ENCODE results near the gene KRTAP13-2.

The KRTAP13-2 gene, protein sequence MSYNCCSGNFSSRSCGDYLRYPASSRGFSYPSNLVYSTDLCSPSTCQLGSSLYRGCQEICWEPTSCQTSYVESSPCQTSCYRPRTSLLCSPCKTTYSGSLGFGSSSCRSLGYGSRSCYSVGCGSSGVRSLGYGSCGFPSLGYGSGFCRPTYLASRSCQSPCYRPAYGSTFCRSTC

DNA sequence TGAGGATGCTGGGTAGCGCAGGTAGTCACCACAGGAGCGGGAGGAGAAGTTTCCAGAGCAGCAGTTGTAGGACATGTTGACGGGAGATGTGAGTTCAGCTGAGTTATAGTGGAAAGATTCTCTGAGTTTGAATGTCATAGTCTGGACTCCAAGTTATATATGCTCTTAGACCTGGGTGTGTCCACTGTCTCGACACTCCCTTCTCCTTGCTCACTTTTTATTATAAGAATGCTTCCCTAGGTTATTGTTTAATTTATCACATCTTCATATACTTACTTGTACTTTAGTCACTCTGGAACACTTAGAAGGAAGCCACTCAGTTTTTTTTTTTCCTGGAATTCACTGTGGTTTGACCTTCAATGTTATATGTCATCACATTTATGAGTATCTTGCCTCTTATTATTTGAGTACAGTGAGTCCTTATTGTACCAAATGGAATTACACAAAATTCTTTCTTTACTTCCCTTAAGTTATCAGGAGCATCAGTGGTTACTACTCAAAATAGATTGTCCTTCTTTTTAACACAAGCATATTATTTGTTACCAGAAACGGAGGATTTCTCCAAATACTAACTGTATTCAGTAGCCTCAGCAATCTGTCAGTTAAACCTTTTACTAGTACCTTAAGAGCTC, at the start of gene KRTAP13-2:
KRTAP13-2 (minus strand) TSS at position 133 of the 632 bp plus-strand sequence; CDS start at position 75, 58 bp downstream.
- no peak for DNase-seq

DNA sequence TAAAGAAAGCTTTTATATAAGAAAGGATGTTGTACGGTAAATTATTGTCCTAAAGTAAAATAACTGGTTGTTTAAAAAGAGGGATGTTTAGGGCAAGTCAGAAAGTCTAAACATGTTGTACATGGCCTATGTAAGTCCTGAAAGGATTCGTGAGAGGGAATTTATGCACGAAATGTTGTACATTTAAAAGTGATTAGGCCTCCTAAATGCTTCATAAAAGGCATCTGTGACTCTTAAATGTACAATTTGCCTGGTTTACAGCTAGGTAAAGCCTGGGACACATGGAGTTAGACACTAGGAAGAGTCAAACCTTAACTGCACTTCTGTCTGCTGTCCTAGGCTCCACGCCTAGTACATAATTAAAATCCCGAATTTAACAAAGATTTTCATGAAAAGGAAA, 43.9 kb upstream of the KRTAP13-2 start:
- DNase-seq: no peak

DNA sequence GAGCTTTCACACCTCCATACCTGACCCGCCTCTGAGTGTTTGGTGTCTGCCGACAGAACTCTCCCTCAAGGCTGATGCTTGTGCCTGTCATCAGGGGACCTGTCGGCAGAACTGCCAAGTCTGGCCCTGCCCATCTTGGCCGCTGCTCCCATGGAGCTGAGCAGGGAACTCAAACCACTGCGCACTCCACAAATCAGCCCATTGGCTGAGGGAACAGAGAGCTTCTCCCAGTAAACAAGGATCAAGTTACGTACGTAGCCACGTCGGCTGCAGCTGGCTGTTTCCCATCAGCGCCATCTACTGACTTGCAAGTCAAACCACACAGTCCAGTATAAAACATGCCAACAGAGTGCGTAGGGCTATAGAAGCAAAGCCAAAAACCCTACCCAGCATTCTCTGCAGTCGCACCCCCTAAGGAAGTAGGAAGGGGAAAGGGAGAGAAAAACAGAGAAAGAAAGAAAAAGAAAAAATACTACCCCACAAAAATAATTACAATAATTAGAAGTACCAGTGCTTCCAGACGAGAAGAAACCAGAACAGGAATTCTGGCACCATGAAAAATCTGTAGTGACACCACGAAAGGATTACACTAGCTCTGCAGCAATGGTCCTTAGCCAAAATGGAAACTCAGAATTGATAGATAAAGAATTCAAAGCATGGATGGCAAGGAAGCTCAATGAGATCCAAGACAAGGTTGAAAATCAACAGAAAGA, 36.9 kb upstream of the KRTAP13-2 start:
- DNase-seq: peak; percentile 44

DNA sequence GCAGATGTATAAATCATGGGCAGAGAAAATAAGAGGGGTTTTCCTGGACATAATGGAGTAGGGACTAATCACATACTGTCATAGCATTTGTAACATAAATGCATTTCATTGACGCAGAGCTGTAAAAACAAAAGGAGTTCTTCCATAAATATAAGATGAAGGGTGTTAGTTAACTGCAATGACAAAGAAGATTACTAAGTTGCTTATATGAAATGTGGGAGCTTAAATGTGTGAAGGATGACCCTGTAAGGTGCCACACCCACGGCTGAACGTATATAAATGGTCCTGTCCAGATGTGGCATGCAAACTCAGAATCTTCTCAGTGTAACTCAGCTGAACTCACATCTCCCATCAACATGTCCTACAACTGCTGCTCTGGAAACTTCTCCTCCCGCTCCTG, 23.7 kb upstream of the KRTAP13-2 start, which contains the start of gene KRTAP13-1:
KRTAP13-1 (plus strand) TSS at position 301 of the 400 bp plus-strand sequence; CDS start at position 357, 56 bp downstream.
- no peak for DNase-seq

DNA sequence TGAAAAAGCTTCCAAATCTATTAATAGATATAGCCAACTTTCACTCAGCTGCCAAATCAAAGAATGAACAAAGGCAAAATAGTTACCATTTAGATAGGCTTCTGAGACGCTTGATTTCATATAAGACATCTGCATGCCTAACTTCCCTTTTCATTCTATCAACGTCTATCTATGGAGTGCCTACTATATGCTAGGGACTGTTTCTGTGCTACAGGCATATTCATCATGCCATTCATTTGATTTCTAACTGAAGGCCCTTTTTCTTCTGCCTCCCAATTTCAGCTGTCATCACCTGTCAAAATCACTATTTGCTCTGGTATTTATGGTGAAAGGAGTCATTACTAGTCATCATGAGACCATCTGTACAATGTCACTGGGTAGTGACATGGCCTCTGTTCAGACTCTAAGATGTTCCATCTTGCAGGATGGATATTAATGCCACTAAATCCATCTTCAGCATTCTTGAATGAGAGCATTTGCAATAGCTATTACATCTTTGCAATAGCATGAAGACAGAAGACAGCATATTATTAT, 19.5 kb upstream of the KRTAP13-2 start:
- no peak for DNase-seq

DNA sequence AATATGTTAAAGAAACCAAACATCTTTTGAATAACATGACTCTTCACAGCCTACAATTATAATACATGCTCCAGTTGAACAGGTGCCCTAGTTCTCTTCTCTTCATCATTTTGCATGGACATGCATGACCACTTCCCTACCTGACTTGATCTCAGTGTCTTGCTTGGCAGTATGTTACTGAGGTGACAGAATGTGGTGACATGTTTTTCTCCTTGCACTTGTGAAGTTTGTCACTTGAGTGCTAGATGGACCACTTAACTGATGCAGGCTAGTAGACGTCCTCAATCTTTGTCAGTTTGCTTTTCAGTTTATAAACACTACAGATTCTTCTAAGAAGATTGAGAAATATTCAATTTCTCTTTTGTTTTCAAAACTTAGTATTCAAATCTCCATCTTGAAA, 10.1 kb upstream of the KRTAP13-2 start:
- no peak for DNase-seq

DNA sequence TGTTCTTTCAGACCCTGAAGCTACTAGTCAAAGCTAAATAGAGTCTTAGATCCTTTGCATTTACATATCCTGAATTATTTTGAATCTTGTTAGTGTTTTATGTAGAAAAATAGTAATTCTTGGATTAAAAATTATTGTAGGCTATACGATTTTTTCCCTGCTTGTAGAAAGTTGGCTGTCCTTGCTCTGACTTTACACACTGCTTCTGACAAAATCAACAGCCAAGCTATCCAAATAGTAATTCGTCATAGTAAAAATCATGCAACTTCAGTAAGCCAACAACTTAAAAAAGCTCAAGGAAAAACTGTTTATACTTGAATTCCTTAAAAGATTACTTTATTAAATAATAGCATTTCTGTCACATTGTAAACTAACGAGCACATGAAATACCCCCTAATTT, 16.2 kb downstream of the KRTAP13-2 start:
- DNase-seq: no peak

DNA sequence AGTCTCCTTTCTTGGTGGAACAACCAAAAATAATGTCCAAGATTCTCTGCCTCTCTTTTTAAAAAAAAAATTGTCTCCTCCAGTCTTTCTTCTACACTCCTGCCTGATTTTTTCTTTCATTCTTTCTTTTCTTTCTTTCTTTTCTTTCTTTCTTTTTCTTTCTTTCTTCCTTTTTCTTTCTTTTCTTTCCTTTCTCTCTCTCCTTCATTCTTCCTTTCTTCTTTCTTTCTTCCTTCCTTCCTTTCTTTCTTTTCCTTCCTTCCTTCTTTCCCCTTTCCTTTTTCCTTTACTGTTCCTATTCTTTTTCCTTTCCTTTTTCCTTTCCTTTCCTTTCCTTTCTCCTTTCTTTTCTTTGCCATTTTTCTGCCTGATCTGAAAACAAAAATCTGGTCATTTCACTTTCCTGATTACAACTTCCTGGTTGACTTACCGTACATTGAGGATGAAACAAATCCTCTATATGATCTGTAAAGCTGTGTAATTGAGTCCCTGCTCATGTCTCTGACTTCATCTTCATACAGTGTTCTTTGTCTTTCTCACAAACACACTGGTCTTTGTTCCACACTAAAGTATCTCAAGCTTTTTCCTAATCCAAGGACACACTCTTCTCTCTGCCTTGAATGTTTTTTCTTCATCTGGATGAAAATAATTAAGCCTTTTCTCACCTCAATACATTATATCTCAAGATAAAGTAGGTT, 17.6 kb downstream of the KRTAP13-2 start:
- DNase-seq: no peak

DNA sequence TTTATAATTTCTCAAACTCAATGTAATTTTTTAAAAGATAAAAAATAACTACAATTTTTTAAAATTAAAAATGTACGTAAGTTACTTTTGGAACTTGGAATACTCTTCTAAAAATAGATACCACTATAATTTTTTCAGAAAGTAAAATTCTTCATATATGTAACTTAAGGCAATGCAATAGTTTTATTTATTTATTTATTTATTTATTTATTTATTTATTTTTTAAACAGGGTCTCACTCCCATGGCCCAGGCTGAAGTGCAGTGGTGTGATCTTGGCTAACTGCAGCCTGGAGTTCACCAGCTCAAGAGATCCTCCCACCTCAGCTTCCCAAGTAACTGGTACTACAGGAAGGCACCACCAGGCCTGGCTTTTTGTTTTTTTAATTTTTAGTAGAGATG, 20.5 kb downstream of the KRTAP13-2 start:
- DNase-seq: no peak

DNA sequence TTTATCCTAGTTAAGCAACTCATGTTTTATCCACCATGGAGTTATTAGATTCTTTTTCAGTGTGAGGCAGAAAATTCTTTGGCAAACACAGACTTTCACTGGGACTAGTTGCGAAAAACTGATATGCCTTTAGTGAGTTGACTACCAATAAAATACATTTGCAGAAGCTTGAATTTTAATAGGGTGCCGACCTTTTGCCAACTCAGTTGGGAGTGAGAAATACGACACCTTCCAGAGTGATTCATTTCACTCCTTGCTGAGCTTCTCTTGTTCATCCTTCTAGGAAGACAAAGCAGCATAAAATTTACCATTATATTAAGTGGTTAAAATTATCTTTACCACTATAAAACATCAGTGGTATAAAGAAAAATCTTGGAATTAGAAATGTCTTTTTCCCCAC, 22.5 kb downstream of the KRTAP13-2 start:
- DNase-seq: no peak

DNA sequence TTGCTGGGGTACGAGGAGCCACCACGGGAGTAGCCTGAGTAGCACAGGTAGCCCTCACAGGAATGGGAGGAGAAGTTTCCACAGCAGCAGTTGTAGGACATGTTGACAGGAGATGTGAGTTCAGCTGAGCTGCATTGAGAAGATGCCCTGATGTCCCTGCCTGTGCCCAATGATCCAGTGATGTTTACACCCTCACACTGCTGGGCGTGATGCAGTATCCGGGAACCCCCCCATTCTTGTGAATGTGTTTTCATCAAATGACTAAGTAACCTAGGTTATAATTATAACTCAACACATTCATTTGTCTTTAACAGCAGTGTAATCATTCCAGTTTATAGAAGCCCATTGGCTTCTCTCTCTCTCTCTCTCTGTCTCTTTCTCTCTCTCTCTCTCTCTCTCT, 23.6 kb downstream of the KRTAP13-2 start, which contains the start of gene KRTAP23-1:
KRTAP23-1 (minus strand) TSS at position 101 of the 400 bp plus-strand sequence; CDS start at position 101, 0 bp downstream.
- DNase-seq: no peak

DNA sequence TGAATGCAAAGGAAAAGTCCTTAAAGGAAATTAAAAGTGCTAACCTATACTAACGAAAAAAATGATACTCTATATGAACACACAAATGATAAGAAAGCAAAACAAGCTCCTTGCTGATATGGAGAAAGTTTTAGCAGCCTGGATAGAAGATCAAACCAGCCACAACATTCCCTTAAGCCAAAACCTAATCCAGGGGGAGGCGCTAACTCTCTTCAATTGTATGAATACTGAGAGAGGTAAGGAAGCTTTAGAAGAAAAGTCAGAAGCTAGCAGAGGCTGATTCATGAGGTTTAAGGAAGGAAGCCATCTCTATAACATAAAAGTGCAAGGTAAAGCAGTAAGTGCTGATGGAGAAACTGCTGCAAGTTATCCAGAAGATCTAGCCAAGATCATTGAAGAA, 27.1 kb downstream of the KRTAP13-2 start:
- DNase-seq: no peak

DNA sequence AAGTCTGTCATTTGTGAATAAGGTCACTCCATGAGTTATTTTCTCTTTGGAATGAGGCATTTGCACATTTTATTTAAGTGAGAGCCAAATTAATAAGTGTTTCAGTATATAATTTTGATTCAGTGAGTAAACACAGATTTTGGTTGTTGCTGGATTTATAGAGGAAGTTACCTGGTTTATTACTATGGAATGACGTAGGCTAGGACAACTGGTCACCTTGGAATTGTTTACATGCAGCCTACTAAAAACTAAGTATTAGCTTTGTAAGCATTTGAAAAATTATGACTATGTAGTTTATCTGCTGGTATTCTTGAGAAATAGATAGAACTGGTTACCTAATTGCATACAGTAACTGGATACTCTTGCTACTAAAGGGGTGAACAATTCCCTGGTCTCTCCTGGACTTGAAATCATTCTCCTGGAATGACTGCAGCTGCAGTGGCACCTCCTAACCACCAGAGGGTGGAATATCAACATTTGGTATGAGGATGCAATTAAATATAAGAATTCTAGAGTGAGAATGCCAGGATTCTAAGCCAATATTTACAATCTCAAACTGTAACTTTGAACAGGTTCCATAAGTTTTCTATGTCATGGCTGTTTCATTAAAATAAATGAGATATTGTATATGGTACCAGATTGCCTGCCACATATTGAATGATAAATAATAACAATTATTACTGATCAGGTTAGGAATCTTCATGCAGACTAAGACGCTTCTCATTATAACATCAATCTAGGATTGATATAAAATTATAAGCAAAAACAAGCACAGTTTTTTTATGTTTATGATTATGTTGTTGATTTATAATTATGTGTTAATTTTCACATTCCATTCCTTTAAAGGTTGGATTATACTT, 31.1 kb downstream of the KRTAP13-2 start:
- DNase-seq: peak; percentile 33

DNA sequence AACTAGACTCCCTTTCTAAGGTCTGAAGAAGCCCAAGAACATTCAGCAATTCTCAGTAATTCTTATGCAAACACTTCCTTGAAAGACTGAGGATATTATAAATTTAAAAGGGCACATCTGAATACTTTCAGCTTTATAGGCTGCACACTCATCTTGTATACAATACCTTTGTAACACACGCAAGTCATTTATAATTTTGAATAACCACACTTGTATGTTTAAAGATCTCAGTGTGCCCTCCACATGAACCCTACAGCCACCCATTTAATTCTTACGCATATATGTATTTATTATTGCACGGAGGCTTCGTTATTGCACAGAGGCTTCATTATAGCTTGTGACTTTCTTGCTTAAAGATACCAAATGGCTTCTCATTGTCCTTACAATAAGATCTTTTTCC, 33.4 kb downstream of the KRTAP13-2 start:
- no peak for DNase-seq

DNA sequence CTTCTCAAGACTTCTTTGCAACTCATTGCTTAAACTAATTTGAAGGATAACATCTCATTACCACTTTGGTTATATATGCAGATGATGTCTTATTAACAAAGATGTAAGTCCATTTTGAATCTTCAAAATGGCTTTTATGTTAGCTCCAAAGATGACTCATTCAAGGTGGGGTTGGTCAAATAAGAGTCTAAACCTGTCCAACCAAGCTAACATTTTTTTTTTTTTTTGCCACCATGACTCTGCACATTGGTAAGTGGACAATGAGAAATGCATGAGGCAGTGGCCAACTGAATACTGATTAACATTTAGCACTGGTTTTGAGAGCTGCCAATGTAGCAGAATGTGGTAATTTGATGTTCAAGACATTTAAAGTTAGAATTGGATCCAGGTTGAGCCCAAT, 34.3 kb downstream of the KRTAP13-2 start:
- no peak for DNase-seq

DNA sequence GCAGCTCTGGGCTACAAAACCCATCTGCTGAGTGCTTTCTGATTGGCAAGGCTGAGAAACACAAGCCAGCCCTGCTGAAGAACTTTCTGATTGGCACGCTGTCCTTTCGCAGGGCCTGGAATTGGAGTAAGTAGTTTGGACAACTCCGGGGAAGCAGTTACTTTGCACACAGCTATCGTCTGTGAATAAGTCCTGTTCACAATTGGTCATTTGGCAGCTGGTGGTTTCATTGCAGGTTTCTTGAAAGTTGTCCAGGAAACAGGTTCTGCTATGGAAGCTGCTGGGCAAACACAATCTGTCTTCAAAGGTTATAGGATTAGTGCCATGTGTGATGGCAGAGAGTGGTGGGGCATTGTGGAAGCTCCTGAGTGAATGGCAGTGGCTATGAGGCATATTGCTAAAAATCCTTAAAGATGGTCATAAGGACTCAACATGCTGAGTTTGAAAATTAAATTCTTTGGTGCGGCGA, 34.8 kb downstream of the KRTAP13-2 start, which contains the start of gene KRTAP27-1:
KRTAP27-1 (minus strand) TSS at position 419 of the 469 bp plus-strand sequence; CDS start at position 393, 26 bp downstream.
- no peak for DNase-seq

DNA sequence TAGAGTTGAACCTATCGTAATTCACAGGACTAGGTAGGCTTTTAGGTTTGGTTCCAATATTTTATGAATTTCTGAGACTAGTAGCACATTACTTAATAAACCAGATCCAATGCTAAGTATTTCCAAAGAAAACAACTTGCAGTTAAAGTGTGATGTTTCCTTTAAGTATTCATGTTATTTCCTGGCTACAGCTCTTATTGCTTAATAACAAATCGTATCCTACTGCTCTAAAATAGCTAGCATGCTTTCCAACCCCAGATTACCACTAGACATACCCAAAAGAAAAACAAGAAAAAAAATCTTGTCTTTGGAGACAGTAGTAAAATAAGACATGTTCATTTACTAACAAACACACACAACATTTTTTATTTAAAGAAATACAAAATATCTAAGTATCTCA, 35.5 kb downstream of the KRTAP13-2 start:
- no peak for DNase-seq

DNA sequence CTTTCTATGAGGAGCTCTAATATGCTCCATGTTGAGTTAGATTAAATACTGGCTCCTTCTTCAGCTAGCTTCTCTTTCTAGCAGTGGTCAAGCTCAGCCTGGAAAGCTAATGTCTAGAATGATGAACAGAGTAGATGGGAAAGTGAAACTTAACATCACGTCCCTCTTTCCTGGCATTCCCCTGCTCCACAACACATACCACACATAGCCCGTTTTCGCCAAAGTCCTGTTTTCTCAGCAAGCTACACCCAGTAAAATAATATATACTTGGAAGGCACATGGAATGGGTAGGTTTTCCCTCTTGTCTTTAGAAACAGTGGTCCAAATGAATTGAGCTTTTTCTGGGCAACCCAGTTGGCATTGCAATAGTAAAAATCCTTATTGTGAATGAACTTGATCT, 38.3 kb downstream of the KRTAP13-2 start:
- no peak for DNase-seq

DNA sequence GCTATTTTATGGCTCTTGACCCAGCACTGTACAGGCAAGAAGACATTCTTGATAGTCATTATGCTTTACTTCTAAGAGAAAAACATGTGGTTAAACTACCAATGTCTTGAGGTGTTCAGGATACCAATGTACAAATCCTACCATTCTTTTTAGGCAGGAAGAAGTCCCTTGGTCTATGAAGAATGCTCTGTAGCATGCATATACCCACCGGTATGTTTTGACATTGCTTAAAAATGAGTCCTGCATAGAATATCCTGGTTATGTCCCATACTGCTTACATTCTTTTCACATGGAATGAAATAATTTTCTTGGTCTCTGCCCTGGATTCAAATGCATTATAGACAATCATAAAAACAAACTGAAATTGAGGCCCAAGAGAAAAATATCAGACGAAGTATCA, 39.4 kb downstream of the KRTAP13-2 start:
- no peak for DNase-seq

DNA sequence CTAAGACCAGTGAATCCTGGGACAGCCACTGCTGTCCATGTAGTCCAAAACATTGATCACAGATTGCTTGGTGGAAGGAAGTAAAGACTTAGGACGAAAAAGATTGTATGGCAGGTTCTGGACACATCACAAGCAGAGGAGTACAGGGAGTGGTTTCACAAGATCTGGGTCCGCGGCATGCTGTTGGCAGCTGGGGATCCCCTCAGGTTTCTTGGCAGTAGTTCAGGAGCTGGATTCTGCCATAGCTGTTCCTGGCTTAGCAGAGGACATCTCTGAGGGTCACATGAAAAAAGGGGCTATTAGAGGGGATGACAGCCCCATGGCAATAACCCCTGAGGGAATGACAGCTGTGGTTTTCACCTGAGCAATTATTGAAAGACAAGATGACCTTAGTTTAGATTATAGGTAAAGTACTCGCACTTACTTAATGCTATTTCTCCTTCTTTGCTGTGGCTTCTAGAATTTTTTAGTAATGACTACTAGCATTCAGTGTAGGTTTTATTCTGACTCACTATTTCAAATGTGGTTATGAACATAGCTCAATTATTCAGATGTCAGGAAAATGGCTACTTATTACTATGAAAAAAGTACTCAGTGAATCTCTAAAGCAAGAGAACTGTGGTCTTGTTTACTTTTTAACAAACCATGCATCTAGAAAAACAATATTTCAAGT, 42.7 kb downstream of the KRTAP13-2 start:
- no peak for DNase-seq

DNA sequence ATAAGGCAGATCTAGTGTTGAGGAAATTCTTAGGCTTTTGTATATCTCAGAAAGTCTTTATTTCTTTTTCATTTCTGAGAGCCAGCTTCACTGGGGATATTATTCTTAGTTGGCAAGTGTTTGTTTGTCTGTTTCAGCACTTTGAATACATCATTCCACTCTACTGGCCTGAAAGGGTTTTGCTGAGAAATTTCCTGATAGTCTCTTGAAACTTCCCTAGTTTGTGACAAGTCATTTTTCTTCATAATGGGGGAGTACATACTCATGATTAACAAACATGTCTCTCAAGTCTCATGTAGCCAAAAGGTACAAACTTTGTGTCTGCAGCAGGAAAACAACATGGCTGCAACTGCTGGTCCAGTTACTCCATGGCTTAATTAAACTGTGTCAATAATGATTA, 45.7 kb downstream of the KRTAP13-2 start:
- no peak for DNase-seq

Data from NCI-H2107 (cell line).